IMR-90 (cell line): ENCODE data around the gene SLC5A11. TPM values are rescaled to one million over a fixed set of nuclear protein-coding genes. Genes with fewer than 3 reads are reported as not detected.

ENCODE experiments used
- ATAC-seq: fragments of 200-7000 bp; cut with Tn5 transposase; 2 replicates; pipeline ENCODE4 v1.9.1; 2020; ENCODE audit warnings: low read depth, mild to moderate bottlenecking, moderate library complexity
- BruUV-seq: library from RNA; stranded (reverse); fragments of 400-500 nt; replicated peaks from 2 replicates; lab custom pipeline; 2021; lab: Mats Ljungman, UMichigan
- CTCF ChIA-PET: fragments of 300-600 bp; formaldehyde crosslinking; extraction: SDS; loops from one replicate; lab custom pipeline; 2021; ENCODE audit warnings: antibody characterized with exemption; lab: Yijun Ruan, JAX
- POLR2A ChIA-PET: fragments of 300-600 bp; sonication (Branson Sonifier 250); formaldehyde crosslinking; loops from one replicate; lab custom pipeline; 2022; ENCODE audit warnings: antibody characterized with exemption; ENCODE audit not compliant: unreplicated experiment; lab: Charles Lee
- DNase-seq: peaks from one replicate; pipeline ENCODE4 v3.0.0; 2013
- H2AFZ ChIP-seq: replicated peaks from 2 replicates; pipeline ENCODE3; 2013; ENCODE audit warnings: low read length, mild to moderate bottlenecking; ENCODE audit not compliant: poor library complexity
- H2AK5ac ChIP-seq: 2 replicates; pipeline ENCODE4 v1.6.1; 2013; ENCODE audit warnings: low read depth, low read length, inconsistent platforms
- H2AK9ac ChIP-seq: replicated peaks from 2 replicates; pipeline ENCODE3; 2013; ENCODE audit warnings: mild to moderate bottlenecking, low read depth, low read length, moderate library complexity; ENCODE audit not compliant: poor library complexity
- H2BK120ac ChIP-seq: 2 replicates; pipeline ENCODE4 v1.6.1; 2013; ENCODE audit warnings: low read depth, low read length, inconsistent platforms
- H2BK15ac ChIP-seq: 3 replicates; pipeline ENCODE4 v1.6.1; 2013; ENCODE audit warnings: low read depth, low read length, inconsistent platforms
- H2BK20ac ChIP-seq: 2 replicates; pipeline ENCODE4 v1.6.1; 2013; ENCODE audit warnings: low read depth, mild to moderate bottlenecking, inconsistent platforms, low read length, moderate library complexity
- H2BK5ac ChIP-seq: 2 replicates; pipeline ENCODE4 v1.6.1; 2013; ENCODE audit warnings: mild to moderate bottlenecking, low read depth, low read length, inconsistent platforms; ENCODE audit not compliant: poor library complexity, severe bottlenecking
- H3K14ac ChIP-seq: replicated peaks from 2 replicates; pipeline ENCODE4 v1.6.1; 2013; ENCODE audit warnings: low read depth, low read length, inconsistent platforms
- H3K18ac ChIP-seq: 2 replicates; pipeline ENCODE4 v1.6.1; 2013; ENCODE audit warnings: low read depth, low read length, control low read depth
- H3K23ac ChIP-seq: 2 replicates; pipeline ENCODE4 v1.6.1; 2013; ENCODE audit warnings: low read depth, low read length, inconsistent platforms
- H3K27ac ChIP-seq: 2 replicates; pipeline ENCODE4 v1.5.1; 2013; ENCODE audit warnings: mild to moderate bottlenecking, control low read depth, low read length; ENCODE audit not compliant: insufficient read depth
- H3K27me3 ChIP-seq: 2 replicates; pipeline ENCODE4 v1.6.1; 2013; ENCODE audit warnings: low read length; ENCODE audit not compliant: control insufficient read depth, insufficient read depth
- H3K36me3 ChIP-seq: 2 replicates; pipeline ENCODE4 v1.6.1; 2013; ENCODE audit warnings: low read length, mixed read lengths; ENCODE audit not compliant: control insufficient read depth, insufficient read depth
- H3K4ac ChIP-seq: 2 replicates; pipeline ENCODE4 v1.6.1; 2013; ENCODE audit warnings: low read depth, low read length, inconsistent platforms
- H3K4me1 ChIP-seq: 2 replicates; pipeline ENCODE4 v1.6.1; 2013; ENCODE audit warnings: low read length, mixed read lengths; ENCODE audit not compliant: control insufficient read depth, insufficient read depth
- H3K4me2 ChIP-seq: 2 replicates; pipeline ENCODE4 v1.6.1; 2013; ENCODE audit warnings: low read depth, mild to moderate bottlenecking, control low read depth, low read length, moderate library complexity
- H3K4me3 ChIP-seq: 2 replicates; pipeline ENCODE4 v1.5.1; 2013; ENCODE audit warnings: low read depth, mild to moderate bottlenecking, control low read depth, low read length, moderate library complexity; ENCODE audit not compliant: insufficient read depth
- H3K56ac ChIP-seq: 2 replicates; pipeline ENCODE4 v1.6.1; 2013; ENCODE audit warnings: low read length, inconsistent platforms; ENCODE audit not compliant: insufficient read depth; ENCODE audit errors: extremely low read depth
- H3K79me1 ChIP-seq, 2 experiments: 2 replicates each; pipeline ENCODE4 v1.6.1; 2013; ENCODE audit warnings: low read length in 2 of 2, inconsistent platforms in 1 of 2, low read depth in 1 of 2
- H3K9ac ChIP-seq: 2 replicates; pipeline ENCODE4 v1.6.1; 2013; ENCODE audit warnings: low read depth, low read length, control low read depth
- H3K9me1 ChIP-seq: 2 replicates; pipeline ENCODE4 v1.6.1; 2013; ENCODE audit warnings: low read length, inconsistent platforms; ENCODE audit not compliant: insufficient read depth
- H3K9me3 ChIP-seq: 2 replicates; pipeline ENCODE4 v1.6.1; 2013; ENCODE audit warnings: low read length; ENCODE audit not compliant: control insufficient read depth, insufficient read depth
- H4K20me1 ChIP-seq: 2 replicates; pipeline ENCODE4 v1.6.1; 2013; ENCODE audit warnings: low read length, inconsistent platforms; ENCODE audit not compliant: insufficient read depth
- H4K5ac ChIP-seq: 2 replicates; pipeline ENCODE4 v1.6.1; 2013; ENCODE audit warnings: mild to moderate bottlenecking, low read depth, low read length, control low read depth
- H4K8ac ChIP-seq, 2 experiments: 2 replicates each; pipeline ENCODE4 v1.6.1; 2013; ENCODE audit warnings: low read depth in 2 of 2, low read length in 2 of 2, control low read depth in 1 of 2, inconsistent platforms in 1 of 2
- H4K91ac ChIP-seq: 2 replicates; pipeline ENCODE4 v1.6.1; 2013; ENCODE audit warnings: low read depth, low read length, inconsistent platforms; ENCODE audit not compliant: insufficient read depth
- BHLHE40 ChIP-seq: fragments of 150-350 bp; IDR thresholded peaks from 2 replicates; pipeline ENCODE4 v1.6.1; 2016; ENCODE audit warnings: mild to moderate bottlenecking, low read depth, low read length
- CEBPB ChIP-seq: IDR thresholded peaks from 2 replicates; pipeline ENCODE4 v1.6.1; 2012; ENCODE audit warnings: low read depth, low read length, improper control_type of control experiment
- CHD1 ChIP-seq: IDR thresholded peaks from 2 replicates; pipeline ENCODE4 v1.6.1; 2012; ENCODE audit warnings: low read depth, low read length, improper control_type of control experiment
- CTCF ChIP-seq: conservative IDR thresholded peaks from 2 replicates; pipeline ENCODE4 v1.5.1; 2012; ENCODE audit warnings: mild to moderate bottlenecking, low read depth, low read length, improper control_type of control experiment
- ELK1 ChIP-seq: fragments of 150-350 bp; IDR thresholded peaks from 2 replicates; pipeline ENCODE4 v1.6.1; 2016; ENCODE audit warnings: low read depth, mild to moderate bottlenecking, low read length, moderate library complexity, borderline replicate concordance
- FOS ChIP-seq: fragments of 150-350 bp; IDR thresholded peaks from 2 replicates; pipeline ENCODE4 v1.6.1; 2016; ENCODE audit warnings: low read depth, low read length
- MAFK ChIP-seq: IDR thresholded peaks from 2 replicates; pipeline ENCODE4 v1.6.1; 2012; ENCODE audit warnings: low read depth, low read length, improper control_type of control experiment
- MAZ ChIP-seq: IDR thresholded peaks from 2 replicates; pipeline ENCODE4 v1.6.1; 2012; ENCODE audit warnings: low read depth, mild to moderate bottlenecking, low read length, improper control_type of control experiment, moderate library complexity, borderline replicate concordance
- MXI1 ChIP-seq: IDR thresholded peaks from 2 replicates; pipeline ENCODE4 v1.6.1; 2012; ENCODE audit warnings: low read depth, mild to moderate bottlenecking, low read length, moderate library complexity, borderline replicate concordance
- NFE2L2 ChIP-seq: fragments of 150-350 bp; IDR thresholded peaks from 2 replicates; pipeline ENCODE4 v1.6.1; 2016; ENCODE audit warnings: low read depth, mild to moderate bottlenecking, low read length
- POLR2A ChIP-seq: IDR thresholded peaks from 2 replicates; pipeline ENCODE4 v1.6.1; 2012; ENCODE audit warnings: mild to moderate bottlenecking, low read depth, low read length
- RAD21 ChIP-seq: IDR thresholded peaks from 2 replicates; pipeline ENCODE4 v1.6.1; 2012; ENCODE audit warnings: low read length, improper control_type of control experiment
- RCOR1 ChIP-seq: IDR thresholded peaks from 2 replicates; pipeline ENCODE4 v1.6.1; 2012; ENCODE audit warnings: mild to moderate bottlenecking, low read length, improper control_type of control experiment; ENCODE audit not compliant: insufficient replicate concordance
- RFX5 ChIP-seq: IDR thresholded peaks from 2 replicates; pipeline ENCODE4 v1.8.0; 2012; ENCODE audit warnings: low read depth, mild to moderate bottlenecking, low read length, moderate library complexity
- SMC3 ChIP-seq: fragments of 150-350 bp; IDR thresholded peaks from 2 replicates; pipeline ENCODE4 v1.6.1; 2016; ENCODE audit warnings: low read depth, mild to moderate bottlenecking, antibody characterized with exemption, low read length, moderate library complexity
- USF2 ChIP-seq: fragments of 150-350 bp; IDR thresholded peaks from 2 replicates; pipeline ENCODE4 v1.6.1; 2017; ENCODE audit warnings: mild to moderate bottlenecking, antibody characterized with exemption, low read length, low read depth
- WGBS, 2 experiments: methylation state at CpG; one replicate each; pipeline versions ENCODE4 v1.1.5 to v1.1.7; 2013; ENCODE audit warnings: missing lambda C conversion rate in 2 of 2; ENCODE audit not compliant: insufficient read length in 1 of 2; ENCODE audit errors: extremely low coverage in 2 of 2; 5-methylcytosine and 5-hydroxymethylcytosine counted together
- dilution Hi-C: fragments of 300-500 bp; cut with HindIII; formaldehyde crosslinking; loops from one replicate; pipeline ENCODE4 v1.14.3; 2018; ENCODE audit warnings: low sequenced_read_pairs; ENCODE audit not compliant: unreplicated experiment
- in situ Hi-C: fragments of 300-500 bp; cut with MboI; formaldehyde crosslinking; loops from 3 replicates; pipeline ENCODE4 v1.14.3; 2019; ENCODE audit warnings: low sequenced_read_pairs, inconsistent platforms, mixed read lengths
- intact Hi-C: fragments of 100-400 bp; cut with micrococcal nuclease; formaldehyde crosslinking; loops from 2 replicates; pipeline ENCODE4 v1.10.0; 2022
- polyA plus RNA-seq, 3 experiments: library from polyadenylated mRNA; depleted of rRNA; stranded (reverse); fragments of >200 nt; gene quantifications; 2 replicates each; pipeline ENCODE4 v1.2.3, GENCODE V29; 2012; ENCODE audit warnings: low replicate concordance in 1 of 3
- total RNA-seq: library from RNA; depleted of rRNA; stranded (reverse); fragments of >200 nt; gene quantifications from 2 replicates; pipeline ENCODE4 v1.2.3, GENCODE V29; 2012

Gene SLC5A11
- total and polyA plus RNA-seq, 2 of the 4 experiments (the other 2 are of a cell fraction): under 0.01 TPM; not detected in 1

GRCh38 chr16:24935336-24935735 is 89.6 kb downstream of the SLC5A11 start:
- no peak overlapping the region for H3K4me3 ChIP-seq
- peaks cover 20 to 62% of the 10 kb centered on the region in 2 experiments for H3K79me1 ChIP-seq
- H2BK5ac ChIP-seq: no peak overlapping the region
- WGBS, 2 experiments: 97% methylated on average over 4 of the region's 6 CpGs; no CpG with 5 or more reads in 1 of the 2 experiments
- no peak overlapping the region for H2BK120ac ChIP-seq
- H3K4me2 ChIP-seq: no peak overlapping the region
- no peak overlapping the region for H3K56ac ChIP-seq
- H2BK20ac ChIP-seq: no peak overlapping the region
- dilution Hi-C loops (no loop called here), in situ Hi-C loops (loop anchor here (25.0 kb wide), 1 partner anchor 373 kb away; no protein-coding TSS in a partner anchor), intact Hi-C loops (no loop called here)
- no peaks in the 10 kb centered on the region for H3K9me3 ChIP-seq
- no peak overlapping the region for H2BK15ac ChIP-seq
- no peak for ATAC-seq
- H4K91ac ChIP-seq: no peak overlapping the region
- BruUV-seq: no TSS peak
- POLR2A ChIA-PET: no interaction called here
- CTCF ChIA-PET: interaction anchor here (0.7 kb wide), 1 partner anchor 32 kb away, joined by 3 read pairs; no protein-coding TSS in a partner anchor
- no peak overlapping the region for H3K27ac ChIP-seq
- no peak overlapping the region for H3K14ac ChIP-seq
- no peak overlapping the region for H3K18ac ChIP-seq
- no peak overlapping the region for H4K5ac ChIP-seq
- H3K36me3 ChIP-seq: peaks cover 65% of the 10 kb centered on the region
- no peak overlapping the region for H2AK5ac ChIP-seq
- DNase-seq: no peak
- H3K23ac ChIP-seq: no peak overlapping the region
- H4K8ac ChIP-seq: no peak overlapping the region
- no peak overlapping the region for H3K4ac ChIP-seq
- no peak overlapping the region for H2AK9ac ChIP-seq
- H3K4me1 ChIP-seq: no peaks in the 10 kb centered on the region
- no peak overlapping the region for H3K9ac ChIP-seq
- peaks cover 11% of the 10 kb centered on the region for H3K9me1 ChIP-seq
- H3K27me3 ChIP-seq: no peaks in the 10 kb centered on the region
- 0 out of 2 replicates have a peak, but pooled peaks cover 9% of the 10 kb centered on the region for H4K20me1 ChIP-seq
- TF ChIP-seq CHD1: no peak
- no peak for TF ChIP-seq FOS
- TF ChIP-seq RAD21: no peak
- no peak for TF ChIP-seq MAZ
- TF ChIP-seq SMC3: no peak
- no peak for TF ChIP-seq CEBPB
- no peak for TF ChIP-seq CTCF
- no peak for TF ChIP-seq MXI1
- no peak for TF ChIP-seq POLR2A
- TF ChIP-seq MAFK: no peak
- no peak for TF ChIP-seq RFX5
- no peak for TF ChIP-seq BHLHE40
- TF ChIP-seq RCOR1: no peak
- TF ChIP-seq USF2: no peak
- TF ChIP-seq ELK1: no peak
- no peak for TF ChIP-seq NFE2L2
- no peak overlapping the region for H2AFZ ChIP-seq
